Measurements from ENCODE around the gene TMEM125.

DNA sequence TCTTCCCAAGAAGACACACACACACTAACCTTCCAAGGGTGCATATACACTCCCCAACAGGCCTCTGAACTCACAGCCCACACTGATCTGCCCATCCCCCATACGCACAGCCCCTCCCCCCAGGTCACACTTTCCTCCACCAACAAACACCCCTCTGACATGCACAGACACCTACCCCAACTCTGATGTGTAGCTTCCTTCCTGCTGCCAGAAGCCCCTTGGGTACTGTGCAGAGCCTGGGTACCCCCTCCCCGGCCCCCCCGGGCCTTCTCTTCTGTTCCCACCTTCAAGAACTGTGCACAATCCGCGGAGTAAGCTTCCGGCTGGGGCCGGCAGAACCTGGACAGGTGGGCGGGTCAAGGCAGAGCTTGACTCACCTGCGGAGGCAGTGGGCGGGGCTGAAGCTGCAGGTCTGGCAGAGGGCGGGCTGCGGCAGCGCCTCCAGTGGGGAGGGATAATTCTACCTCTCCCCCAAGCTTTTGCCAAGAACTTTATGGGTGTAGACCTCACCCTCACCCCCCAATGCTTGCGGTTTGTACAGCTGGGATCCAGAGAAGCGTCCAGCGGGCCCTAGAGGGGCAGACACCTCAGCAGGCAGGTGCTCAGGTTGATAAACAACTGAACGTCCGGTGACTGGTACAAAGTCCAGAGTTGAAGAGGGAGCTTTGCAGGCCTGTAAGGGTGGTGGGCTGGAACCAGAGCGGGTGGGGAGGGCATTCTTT lies 15.6 kb downstream of the TMEM125 start, which contains the start of gene C1orf210:
- TF ChIP-seq, protein P1, sequence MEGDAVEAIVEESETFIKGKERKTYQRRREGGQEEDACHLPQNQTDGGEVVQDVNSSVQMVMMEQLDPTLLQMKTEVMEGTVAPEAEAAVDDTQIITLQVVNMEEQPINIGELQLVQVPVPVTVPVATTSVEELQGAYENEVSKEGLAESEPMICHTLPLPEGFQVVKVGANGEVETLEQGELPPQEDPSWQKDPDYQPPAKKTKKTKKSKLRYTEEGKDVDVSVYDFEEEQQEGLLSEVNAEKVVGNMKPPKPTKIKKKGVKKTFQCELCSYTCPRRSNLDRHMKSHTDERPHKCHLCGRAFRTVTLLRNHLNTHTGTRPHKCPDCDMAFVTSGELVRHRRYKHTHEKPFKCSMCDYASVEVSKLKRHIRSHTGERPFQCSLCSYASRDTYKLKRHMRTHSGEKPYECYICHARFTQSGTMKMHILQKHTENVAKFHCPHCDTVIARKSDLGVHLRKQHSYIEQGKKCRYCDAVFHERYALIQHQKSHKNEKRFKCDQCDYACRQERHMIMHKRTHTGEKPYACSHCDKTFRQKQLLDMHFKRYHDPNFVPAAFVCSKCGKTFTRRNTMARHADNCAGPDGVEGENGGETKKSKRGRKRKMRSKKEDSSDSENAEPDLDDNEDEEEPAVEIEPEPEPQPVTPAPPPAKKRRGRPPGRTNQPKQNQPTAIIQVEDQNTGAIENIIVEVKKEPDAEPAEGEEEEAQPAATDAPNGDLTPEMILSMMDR (IDR thresholded peaks at IDR 0.05), result peak; percentile 48 to 81 (median 72)
- TF ChIP-seq POLR2A (IDR thresholded peaks at IDR 0.05), result peak in 2 of 3 donors; percentile 57 to 63
